Measurements from ENCODE around the gene AOPEP. TPM values are rescaled to one million over a fixed set of nuclear protein-coding genes. Genes with fewer than 3 reads are reported as not detected.

The AOPEP gene
- total RNA-seq, 2 experiments from 2014 or later, result 6.9 to 7.0 TPM

DNA sequence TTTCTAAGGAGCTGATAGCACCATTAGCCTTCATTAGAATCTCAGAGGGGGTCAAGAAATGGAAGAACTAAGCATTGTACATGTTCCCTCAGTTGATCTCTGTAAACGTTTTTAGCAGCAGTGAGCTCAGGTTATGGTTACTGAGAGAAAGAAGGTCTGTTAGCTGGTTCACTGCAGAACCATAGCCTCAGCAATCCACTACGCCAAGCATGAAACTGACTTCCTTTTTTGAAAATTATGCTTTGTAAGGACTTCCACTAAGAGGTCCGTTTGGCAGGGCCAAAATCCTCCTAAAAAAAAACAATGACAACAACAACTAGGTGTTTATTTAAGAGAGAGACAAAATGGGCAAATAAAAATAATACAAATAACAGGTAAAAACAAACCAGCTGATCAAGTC is 273.3 kb downstream of the AOPEP start:
- Histone ChIP-seq H3K36me3 (ENCODE audit: insufficient read depth, low read length) (no peaks in the 10 kb centered on the region), H3K4me1 (ENCODE audit: insufficient read depth, low read length) (peaks cover 6% of the 10 kb centered on the region), H3K27ac (ENCODE audit: low read depth in 1 of 2, low read length in 2 of 2) (no peak overlapping the region), H3K27me3 (ENCODE audit: control insufficient read depth in 1 of 2, insufficient read depth in 2 of 2, low read length in 2 of 2) (peaks cover 12 to 51% of the 10 kb centered on the region in 2 experiments), H3K9me3 (ENCODE audit: control insufficient read depth in 1 of 2, insufficient read depth in 1 of 2, low read length in 2 of 2) (peaks cover 0 to 5% of the 10 kb centered on the region in 2 experiments), H3K4me3 (ENCODE audit: low read length) (no peak overlapping the region)
- Mint-ChIP-seq H3K27ac (no peak overlapping the region), H3K9me3 (no peaks in the 10 kb centered on the region), H3K4me3 (no peak overlapping the region), H3K27me3 (peaks cover 59% of the 10 kb centered on the region), H3K4me1 (ENCODE audit: low read depth) (peaks cover 14% of the 10 kb centered on the region), H3K36me3 (ENCODE audit: low read depth) (no peaks in the 10 kb centered on the region)
- ChIA-PET POLR2A (no interaction called here), CTCF (no interaction called here)
- no peak for ATAC-seq (ENCODE audit: poor library complexity)
- no peak for TF ChIP-seq CTCF (IDR thresholded peaks at IDR 0.05)
- intact Hi-C loops (cut with DNase I, micrococcal nuclease), result loop anchor here in 1 of 2 experiments (10.0 kb wide), 1 partner anchor 125 kb away; no protein-coding TSS in a partner anchor
- DNase-seq, result no peak

GRCh38 chr9:95000821-95001220 is 274.3 kb downstream of the AOPEP start:
- H3K27me3 Mint-ChIP-seq, result peaks cover 64% of the 10 kb centered on the region
- no peaks in the 10 kb centered on the region for H3K36me3 Mint-ChIP-seq (ENCODE audit: low read depth)
- no peaks in the 10 kb centered on the region for H3K36me3 ChIP-seq (ENCODE audit: insufficient read depth, low read length)
- DNase-seq (no peak), ATAC-seq (ENCODE audit: poor library complexity) (no peak)
- CTCF ChIA-PET, result no interaction called here
- no peaks in the 10 kb centered on the region for H3K9me3 Mint-ChIP-seq
- intact Hi-C loops (cut with DNase I, micrococcal nuclease), result loop anchor here in 1 of 2 experiments (10.0 kb wide), 1 partner anchor 126 kb away; no protein-coding TSS in a partner anchor
- H3K4me3 ChIP-seq (ENCODE audit: low read length), result no peak overlapping the region
- H3K4me1 Mint-ChIP-seq (ENCODE audit: low read depth), result peaks cover 14% of the 10 kb centered on the region
- peaks cover 12 to 55% of the 10 kb centered on the region in 2 experiments for H3K27me3 ChIP-seq (ENCODE audit: control insufficient read depth in 1 of 2, insufficient read depth in 2 of 2, low read length in 2 of 2)
- no peak overlapping the region for H3K4me3 Mint-ChIP-seq
- TF ChIP-seq CTCF (IDR thresholded peaks at IDR 0.05), result no peak
- POLR2A ChIA-PET, result no interaction called here
- H3K9me3 ChIP-seq (ENCODE audit: control insufficient read depth in 1 of 2, insufficient read depth in 1 of 2, low read length in 2 of 2), result peaks cover 0 to 5% of the 10 kb centered on the region in 2 experiments
- H3K27ac Mint-ChIP-seq, result no peak overlapping the region
- no peak overlapping the region for H3K27ac ChIP-seq (ENCODE audit: low read depth in 1 of 2, low read length in 2 of 2)
- H3K4me1 ChIP-seq (ENCODE audit: insufficient read depth, low read length), result peaks cover 10% of the 10 kb centered on the region

DNA sequence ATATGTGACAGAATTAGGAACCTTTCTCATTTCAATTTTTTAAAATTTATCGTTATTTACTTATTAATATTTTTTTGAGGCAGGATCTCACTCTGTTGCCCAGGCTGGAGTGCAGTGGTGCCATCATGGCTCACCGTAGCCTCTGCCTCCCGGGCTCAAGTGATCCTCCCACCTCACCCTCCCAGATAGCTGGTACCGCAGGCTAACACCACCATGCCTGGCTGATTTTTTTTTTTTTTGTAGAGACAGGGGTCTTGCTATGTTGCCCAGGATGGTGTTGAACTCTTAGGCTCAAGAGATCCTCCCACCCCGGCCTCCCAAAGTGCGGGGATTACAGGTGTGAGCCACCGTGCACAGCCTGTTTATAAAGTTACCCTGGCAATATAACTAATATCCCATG is 275.2 kb downstream of the AOPEP start:
- Mint-ChIP-seq H3K4me1 (ENCODE audit: low read depth) (peaks cover 14% of the 10 kb centered on the region), H3K9me3 (no peaks in the 10 kb centered on the region), H3K27me3 (peaks cover 68% of the 10 kb centered on the region), H3K27ac (no peak overlapping the region), H3K4me3 (no peak overlapping the region), H3K36me3 (ENCODE audit: low read depth) (no peaks in the 10 kb centered on the region)
- no peak overlapping the region for H3K27ac ChIP-seq (ENCODE audit: low read depth in 1 of 2, low read length in 2 of 2)
- TF ChIP-seq CTCF (IDR thresholded peaks at IDR 0.05), result no peak
- peaks cover 10% of the 10 kb centered on the region for H3K4me1 ChIP-seq (ENCODE audit: insufficient read depth, low read length)
- no peaks in the 10 kb centered on the region for H3K36me3 ChIP-seq (ENCODE audit: insufficient read depth, low read length)
- ChIA-PET CTCF (no interaction called here), POLR2A (no interaction called here)
- peaks cover 0 to 5% of the 10 kb centered on the region in 2 experiments for H3K9me3 ChIP-seq (ENCODE audit: control insufficient read depth in 1 of 2, insufficient read depth in 1 of 2, low read length in 2 of 2)
- intact Hi-C loops (cut with DNase I, micrococcal nuclease), result loop anchor here in 1 of 2 experiments (10.0 kb wide), 1 partner anchor 127 kb away; no protein-coding TSS in a partner anchor
- H3K4me3 ChIP-seq (ENCODE audit: low read length), result no peak overlapping the region
- peaks cover 12 to 55% of the 10 kb centered on the region in 2 experiments for H3K27me3 ChIP-seq (ENCODE audit: control insufficient read depth in 1 of 2, insufficient read depth in 2 of 2, low read length in 2 of 2)
- no peak for ATAC-seq (ENCODE audit: poor library complexity)
- DNase-seq, result no peak

Measured in CD4-positive, alpha-beta T cell (primary cell).